ENCODE data around the gene XRCC4.

GRCh38 chr5:83385812-83386211 is 308.5 kb downstream of the XRCC4 start:
- no peak for TF ChIP-seq CTCF (IDR thresholded peaks at IDR 0.05)
- TF ChIP-seq POLR2A (IDR thresholded peaks at IDR 0.05) = no peak
- TF ChIP-seq POLR2AphosphoS5 (IDR thresholded peaks at IDR 0.05) = no peak
- no peak for TF ChIP-seq EP300 (IDR thresholded peaks at IDR 0.05)

Measured in suprapubic skin (tissue), 4 donors.